Nephron progenitor cell (in vitro differentiated cells): ENCODE results near the gene TTBK1.

Experiments used
- DNase-seq: peaks from one replicate; pipeline ENCODE4 v3.0.0; 2021
- H3K27ac Mint-ChIP-seq: 2 replicates; pipeline ENCODE4 v1.8.0; 2021; ENCODE audit warnings: mild to moderate bottlenecking, moderate library complexity, mixed read lengths
- H3K27me3 Mint-ChIP-seq: 2 replicates; pipeline ENCODE4 v1.8.0; 2021; ENCODE audit warnings: mild to moderate bottlenecking, low read depth, mixed read lengths; ENCODE audit not compliant: poor library complexity
- H3K36me3 Mint-ChIP-seq: 2 replicates; pipeline ENCODE4 v1.8.0; 2021; ENCODE audit warnings: low read depth, mixed read lengths
- H3K4me1 Mint-ChIP-seq: 2 replicates; pipeline ENCODE4 v1.8.0; 2021; ENCODE audit warnings: mixed read lengths
- H3K4me3 Mint-ChIP-seq: 2 replicates; pipeline ENCODE4 v1.8.0; 2021; ENCODE audit warnings: mild to moderate bottlenecking, moderate library complexity, mixed read lengths
- H3K9me3 Mint-ChIP-seq: 2 replicates; pipeline ENCODE4 v1.8.0; 2021; ENCODE audit warnings: mild to moderate bottlenecking, moderate library complexity, mixed read lengths
- CTCF ChIP-seq: fragments of 200-600 bp; sonication (generic); IDR thresholded peaks from 2 replicates; pipeline ENCODE4 v1.5.0; 2021; ENCODE audit warnings: antibody characterized with exemption

TTBK1 gene

GRCh38 chr6:43203029-43203717 lies 40.1 kb upstream of the TTBK1 start:
- TF ChIP-seq CTCF, result no peak
- no peak for DNase-seq
- Mint-ChIP-seq H3K9me3 (no peaks in the 10 kb centered on the region), H3K4me1 (no peaks in the 10 kb centered on the region), H3K27ac (no peak overlapping the region), H3K27me3 (peaks cover 4% of the 10 kb centered on the region), H3K36me3 (peaks cover 24% of the 10 kb centered on the region), H3K4me3 (no peak overlapping the region)

- Mint-ChIP-seq H3K27ac (no peak overlapping the region), H3K4me3 (no peak overlapping the region), H3K9me3 (no peaks in the 10 kb centered on the region), H3K27me3 (peaks cover 4% of the 10 kb centered on the region), H3K4me1 (no peaks in the 10 kb centered on the region), H3K36me3 (peaks cover 24% of the 10 kb centered on the region)
- DNase-seq, result no peak
- no peak for TF ChIP-seq CTCF
These were observed 39.6 kb upstream of the TTBK1 start for GRCh38 chr6:43203718-43204095.

DNA sequence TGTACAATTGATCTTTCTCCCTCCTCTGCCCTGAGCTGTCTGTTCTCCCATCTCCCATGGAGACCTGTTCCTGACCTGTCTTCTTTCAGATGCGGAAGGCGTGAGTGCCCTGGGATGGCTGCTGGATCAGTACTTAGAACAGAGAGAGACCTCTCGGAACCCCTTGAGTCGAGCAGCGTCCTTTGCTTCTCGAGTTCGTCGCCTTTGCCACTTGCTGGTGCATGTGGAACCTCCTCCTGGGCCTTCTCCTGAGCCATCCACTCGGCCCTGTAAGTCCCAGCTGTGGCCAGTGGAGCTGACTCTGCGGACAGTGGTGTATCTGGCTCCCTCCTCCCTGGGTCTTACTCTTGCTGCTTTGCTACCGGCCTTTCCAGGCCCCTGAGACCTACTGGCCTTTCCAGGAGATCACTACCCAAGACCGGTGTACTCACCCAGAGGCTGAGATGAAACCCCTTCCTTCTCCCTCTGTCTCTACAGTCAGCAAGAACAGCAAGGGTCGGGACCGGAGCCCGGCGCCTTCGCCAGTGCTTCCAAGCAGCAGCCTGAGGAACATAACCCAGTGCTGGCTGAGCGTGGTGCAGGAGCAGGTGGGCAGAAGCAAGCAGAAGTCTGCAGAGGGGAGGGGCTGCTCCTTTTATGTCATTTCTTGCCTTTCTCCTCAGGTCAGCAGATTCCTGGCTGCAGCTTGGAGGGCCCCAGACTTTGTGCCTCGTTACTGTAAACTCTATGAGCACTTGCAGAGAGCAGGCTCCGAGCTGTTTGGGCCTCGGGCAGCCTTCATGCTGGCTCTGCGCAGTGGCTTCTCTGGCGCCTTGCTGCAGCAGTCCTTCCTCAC lies 38.8 kb upstream of the TTBK1 start:
- Mint-ChIP-seq H3K4me3 (no peak overlapping the region), H3K27me3 (peaks cover 4% of the 10 kb centered on the region), H3K27ac (no peak overlapping the region), H3K4me1 (no peaks in the 10 kb centered on the region), H3K36me3 (peaks cover 24% of the 10 kb centered on the region), H3K9me3 (no peaks in the 10 kb centered on the region)
- no peak for DNase-seq
- no peak for TF ChIP-seq CTCF

GRCh38 chr6:43205849-43206248 lies 37.4 kb upstream of the TTBK1 start:
- DNase-seq, result no peak
- Mint-ChIP-seq H3K9me3 (no peaks in the 10 kb centered on the region), H3K27ac (no peak overlapping the region), H3K27me3 (peaks cover 4% of the 10 kb centered on the region), H3K4me3 (no peak overlapping the region), H3K4me1 (no peaks in the 10 kb centered on the region), H3K36me3 (peaks cover 24% of the 10 kb centered on the region)
- no peak for TF ChIP-seq CTCF

GRCh38 chr6:43207286-43207685 lies 36.0 kb upstream of the TTBK1 start:
- Mint-ChIP-seq H3K27ac (no peak overlapping the region), H3K27me3 (peaks cover 4% of the 10 kb centered on the region), H3K36me3 (peaks cover 24% of the 10 kb centered on the region), H3K9me3 (no peaks in the 10 kb centered on the region), H3K4me1 (no peaks in the 10 kb centered on the region), H3K4me3 (no peak overlapping the region)
- TF ChIP-seq CTCF, result no peak
- no peak for DNase-seq
